ENCODE data around the gene ZDHHC21.

ZDHHC21 gene

DNA sequence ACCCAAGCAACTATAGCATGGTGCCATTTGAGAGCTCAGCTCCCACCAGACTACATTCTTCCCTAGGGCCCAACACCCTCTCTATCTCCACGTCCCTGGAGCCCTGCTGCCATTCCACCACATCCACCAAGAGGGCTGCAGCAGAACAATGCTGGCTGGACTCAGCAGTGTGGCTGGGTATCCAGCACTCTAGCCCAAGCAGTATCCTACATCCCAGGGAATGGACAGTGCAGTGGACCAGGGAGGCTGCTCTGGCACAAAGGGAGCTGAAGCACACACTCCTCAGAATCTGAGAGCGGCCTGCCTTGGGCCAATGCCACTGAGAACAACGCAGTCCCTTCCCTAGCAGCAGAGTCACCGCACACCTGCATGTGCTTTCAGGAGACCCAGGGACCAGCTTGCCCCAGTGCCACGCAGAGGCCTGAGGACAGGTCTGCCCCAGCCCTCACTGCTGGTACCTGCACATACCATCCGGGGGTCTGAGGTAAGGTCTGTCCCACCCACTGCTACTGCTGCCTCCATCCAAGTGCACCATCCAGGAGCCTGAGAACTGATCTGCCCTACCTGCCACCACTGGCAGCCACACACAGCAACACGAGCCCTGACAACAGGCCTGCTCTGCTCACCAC lies 95.9 kb downstream of the ZDHHC21 start:
- DNase-seq = no peak

DNA sequence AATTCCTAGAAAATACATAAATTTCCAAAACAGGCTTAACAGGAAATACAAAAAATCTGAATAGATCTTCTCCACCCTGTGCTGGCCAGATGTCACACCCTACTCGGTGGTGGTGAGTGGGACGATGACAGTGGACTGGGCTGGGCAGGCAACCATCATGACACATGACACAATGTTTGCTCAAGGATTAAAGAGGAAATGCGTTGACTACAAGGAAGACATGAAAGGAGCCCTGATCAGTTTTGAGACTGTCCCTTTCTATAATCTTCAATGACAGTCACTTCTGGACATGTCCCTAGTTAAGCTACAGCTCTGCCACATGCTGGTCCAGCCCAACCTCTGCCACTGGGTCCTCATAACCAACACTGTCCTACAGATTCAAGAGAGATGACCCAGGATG lies 99.8 kb downstream of the ZDHHC21 start:
- no peak for DNase-seq

DNA sequence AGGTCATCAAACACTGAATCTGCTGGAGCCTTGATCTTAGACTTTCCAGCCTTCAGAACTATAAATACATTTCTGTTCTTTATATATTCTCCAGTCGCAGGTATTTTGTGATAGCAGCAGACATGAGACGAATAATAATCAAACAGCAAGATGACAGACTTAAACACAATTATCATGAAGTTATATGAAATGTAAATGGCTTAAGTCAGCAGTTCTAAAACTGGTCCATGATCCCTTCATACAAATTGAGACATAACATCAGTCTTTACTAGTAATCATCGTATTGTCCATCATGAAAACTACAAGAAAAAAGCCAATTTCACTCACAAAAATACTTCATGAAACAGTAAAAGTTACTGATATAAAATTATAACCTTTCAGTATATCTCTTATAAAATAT lies 101.8 kb downstream of the ZDHHC21 start:
- DNase-seq = no peak

DNA sequence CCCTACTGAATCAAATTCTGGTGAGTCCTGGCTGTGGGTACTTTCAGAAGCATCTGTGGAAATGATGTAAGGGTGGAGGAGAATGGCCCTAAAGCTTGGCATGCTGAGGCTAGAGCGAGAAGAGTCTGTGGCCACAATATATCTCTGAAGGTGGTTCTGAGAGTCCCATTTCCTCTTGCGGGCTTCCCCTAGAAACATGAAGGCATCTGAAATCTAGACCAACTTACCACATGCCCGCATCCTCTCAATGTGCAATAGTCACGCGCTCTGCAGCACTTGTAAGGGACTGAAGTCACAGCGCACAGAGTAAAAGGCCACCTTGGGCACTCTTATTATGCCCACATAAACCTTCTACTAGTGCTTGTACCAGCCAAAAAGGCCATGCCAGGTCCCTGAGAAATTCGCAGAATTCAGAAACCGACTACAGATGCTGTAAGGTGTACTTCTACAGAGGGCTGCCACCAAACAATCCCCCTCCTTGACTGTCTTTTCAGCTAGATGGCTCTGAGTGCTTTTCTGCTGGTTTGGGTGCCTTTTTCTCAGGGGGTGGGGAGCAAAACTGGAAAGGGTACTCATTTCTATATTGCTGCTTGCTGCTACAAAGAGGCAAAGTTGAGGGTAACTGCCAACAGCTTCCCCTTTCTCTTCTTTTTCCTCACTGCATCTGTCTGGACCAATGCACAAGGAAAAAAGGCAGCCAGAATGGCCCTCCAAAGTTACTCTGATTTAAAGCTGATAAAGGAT lies 107.3 kb downstream of the ZDHHC21 start:
- DNase-seq = no peak

DNA sequence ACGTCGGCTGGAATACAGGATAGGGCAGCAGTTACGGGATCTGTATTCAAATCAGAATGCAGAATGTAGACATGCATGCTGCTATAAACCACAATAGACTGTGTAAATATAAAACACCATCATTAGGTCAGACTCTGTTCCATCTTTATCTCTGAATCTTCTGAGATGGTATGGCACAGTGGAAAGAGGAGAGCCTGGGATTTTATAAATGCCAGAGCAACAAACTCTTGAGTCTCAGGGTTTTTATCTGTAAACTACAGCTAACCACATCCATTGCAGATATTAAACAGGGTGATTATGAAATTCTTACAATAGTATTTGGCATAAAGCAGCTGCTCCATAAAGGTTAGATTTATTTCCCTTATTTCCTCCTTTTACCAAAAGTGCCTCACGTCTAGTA lies 108.7 kb downstream of the ZDHHC21 start:
- DNase-seq = no peak

DNA sequence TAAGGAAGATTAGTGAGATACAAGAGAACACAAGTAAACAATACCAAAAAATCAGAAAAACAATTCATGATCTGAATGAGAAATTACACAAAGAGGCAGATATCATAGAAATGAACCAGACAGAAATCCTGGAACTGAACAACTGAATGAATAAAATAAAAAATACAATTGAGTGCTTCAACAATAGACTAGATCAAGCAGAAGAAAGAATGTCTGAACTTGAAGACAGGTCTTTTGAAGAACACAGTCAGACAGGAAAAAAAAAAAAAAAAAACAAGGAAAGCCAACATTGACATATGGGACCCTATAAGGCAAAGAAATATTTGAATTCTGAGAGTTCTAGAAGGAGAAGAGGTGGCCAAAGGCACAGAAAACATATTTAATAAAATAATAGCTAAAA lies 115.2 kb downstream of the ZDHHC21 start:
- no peak for DNase-seq

DNA sequence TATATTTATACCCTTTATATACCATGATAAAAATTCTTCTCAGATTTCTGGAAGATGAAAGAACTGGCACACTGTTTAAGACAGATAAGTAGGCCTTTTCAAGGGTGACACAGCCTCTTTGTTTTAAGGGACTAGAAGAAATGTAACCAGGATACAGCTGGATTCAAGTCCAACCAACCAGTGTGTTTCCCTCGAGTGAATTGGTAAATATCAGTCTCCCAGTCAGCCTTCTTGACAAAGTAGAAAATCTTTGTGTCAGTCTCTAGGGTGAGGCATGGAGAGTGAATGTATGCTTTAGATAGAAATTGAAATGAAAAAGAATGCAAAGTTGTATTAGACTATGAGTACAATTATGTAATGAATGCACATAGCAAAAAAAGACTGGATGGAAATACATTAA lies 119.1 kb downstream of the ZDHHC21 start:
- no peak for DNase-seq

DNA sequence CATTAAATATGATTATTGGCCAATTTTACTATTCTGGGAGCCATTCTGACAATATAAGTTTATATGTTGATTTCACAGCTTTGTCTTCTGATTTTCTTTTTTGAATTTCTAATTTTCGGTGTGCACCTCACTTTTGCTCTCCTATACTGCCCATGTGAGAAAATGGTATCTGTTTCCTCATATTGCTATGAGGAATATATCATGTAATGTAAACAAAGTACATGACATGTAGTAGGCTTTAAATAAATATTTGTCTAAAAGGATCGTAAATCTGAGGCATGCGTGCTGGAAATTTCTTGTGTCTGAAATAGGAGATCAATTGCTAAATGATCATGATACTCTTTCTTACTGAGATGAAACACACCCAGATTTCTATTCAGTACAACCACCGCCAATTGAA lies 119.9 kb downstream of the ZDHHC21 start:
- no peak for DNase-seq

DNA sequence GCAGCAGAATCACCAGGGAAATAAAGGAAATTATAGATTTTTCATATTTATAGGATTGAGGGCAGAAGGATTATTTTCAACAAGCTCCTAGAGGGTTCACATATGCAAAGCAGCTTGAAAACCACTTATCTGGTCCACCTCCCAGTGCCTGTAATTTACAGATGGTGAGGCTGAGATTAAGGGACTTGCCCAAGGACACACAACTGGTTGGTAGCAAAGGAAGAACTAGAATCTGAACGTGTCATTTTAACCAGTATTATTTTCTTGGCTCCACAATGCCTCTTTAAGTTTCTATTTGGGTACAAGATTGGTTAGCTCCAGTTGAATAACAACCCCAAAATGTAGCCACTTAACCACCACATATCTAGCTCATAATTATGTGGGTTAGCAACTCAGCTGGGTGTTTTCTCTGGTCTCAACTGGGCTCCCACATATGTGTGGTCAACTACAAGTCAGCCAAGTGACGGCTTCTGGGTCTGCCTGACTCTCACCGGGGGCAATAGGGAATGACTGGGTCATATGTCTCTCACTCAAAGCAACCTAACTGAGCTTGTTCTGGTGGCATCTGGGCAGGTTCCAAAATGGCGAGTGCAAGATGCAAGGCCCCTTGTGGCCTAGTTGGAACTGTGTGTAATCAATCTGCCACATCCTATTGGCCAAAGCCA lies 127.7 kb downstream of the ZDHHC21 start:
- no peak for DNase-seq

DNA sequence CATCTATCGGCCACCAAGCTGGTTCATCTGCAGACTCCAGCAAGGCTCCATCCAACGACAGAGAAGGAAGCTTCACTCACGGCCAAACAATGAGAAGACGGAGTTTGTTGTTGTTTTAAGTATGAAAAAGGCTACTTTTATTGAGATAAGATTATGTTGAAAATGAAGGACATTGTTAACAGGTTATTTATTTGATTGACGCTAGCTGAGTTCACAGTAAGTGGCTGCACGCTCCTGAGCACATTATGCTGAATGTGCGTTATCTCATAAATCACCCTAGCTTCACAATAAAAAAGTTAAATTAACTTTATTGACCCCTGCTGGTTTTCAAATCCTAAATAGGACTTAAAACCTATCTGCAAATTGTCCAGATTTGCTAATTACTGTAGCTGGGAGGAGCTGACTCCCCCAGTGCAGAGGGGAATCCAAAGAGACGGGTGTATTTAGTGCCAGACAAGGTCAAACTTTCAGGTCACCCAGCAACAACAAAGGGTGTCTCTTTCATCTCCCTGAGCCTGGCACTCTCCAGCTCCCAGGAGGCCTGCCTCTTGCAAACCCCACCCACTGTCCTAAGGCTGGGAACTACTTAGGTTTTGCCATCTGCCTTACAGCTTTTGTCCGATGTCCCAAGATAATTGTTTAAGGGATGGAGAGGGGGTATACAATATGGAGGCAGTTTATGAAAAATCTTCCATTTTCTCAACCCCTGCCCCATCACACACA lies 129.2 kb downstream of the ZDHHC21 start:
- no peak for DNase-seq

DNA sequence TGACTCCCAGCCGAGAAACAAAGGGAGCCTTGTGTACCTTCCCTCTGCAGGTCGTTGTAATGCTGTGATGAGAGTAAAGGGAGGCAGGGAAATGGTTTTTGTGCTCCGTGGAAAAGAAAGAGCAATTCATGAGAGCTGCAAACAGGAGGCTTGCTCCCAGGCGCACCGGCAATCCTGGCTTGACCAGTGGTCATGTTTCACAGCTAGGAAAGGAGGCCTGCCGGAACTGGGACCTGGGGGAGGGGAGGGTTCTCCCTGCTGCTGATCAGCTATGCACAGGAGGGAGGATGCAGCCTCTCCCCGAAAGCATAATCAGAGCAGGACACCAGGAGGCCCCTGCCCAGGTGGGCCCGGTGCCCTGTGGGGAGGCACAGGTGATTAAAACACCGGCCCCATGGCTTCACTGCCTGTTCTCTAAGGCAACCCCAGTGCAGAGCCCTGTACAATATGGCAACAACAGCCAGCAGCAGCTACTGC lies 131.3 kb downstream of the ZDHHC21 start:
- DNase-seq = no peak
